Measurements from ENCODE around the gene SLC16A5. TPM values are rescaled to one million over a fixed set of nuclear protein-coding genes. Genes with fewer than 3 reads are reported as not detected.
"Not testable (repeated sequence)": the region's sequence is repeated elsewhere in the genome, so short reads cannot be mapped to it uniquely, and the experiment has no call there.

SLC16A5 gene
- total RNA-seq, 1 experiment from 2014 or later = 33.8 TPM

DNA sequence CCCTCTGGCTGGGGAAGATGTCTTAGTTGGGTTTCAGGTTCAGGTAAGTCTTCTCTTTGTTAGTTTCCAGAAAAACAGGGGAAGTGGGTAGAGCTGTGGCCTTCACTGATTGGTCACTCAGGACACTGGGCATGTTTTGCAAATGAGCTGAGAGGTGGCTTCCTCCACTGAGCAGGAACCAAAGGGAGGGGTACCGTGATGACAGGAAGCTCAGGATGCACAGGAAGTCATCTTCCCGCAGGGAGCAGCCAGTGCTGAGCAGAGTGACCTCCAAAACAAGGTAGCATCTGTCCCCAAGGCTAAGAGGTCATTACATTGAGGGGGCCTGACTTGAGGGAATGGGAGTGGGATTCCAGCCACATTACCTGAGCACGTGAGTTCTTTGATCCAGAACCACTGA is 38.2 kb downstream of the SLC16A5 start:
- Mint-ChIP-seq H3K36me3 (ENCODE audit: insufficient read depth, unreplicated experiment) (peaks cover 54% of the 10 kb centered on the region), H3K27ac (ENCODE audit: unreplicated experiment) (no peak overlapping the region), H3K4me3 (ENCODE audit: unreplicated experiment) (no peak overlapping the region), H3K27me3 (ENCODE audit: insufficient read depth, unreplicated experiment) (no peaks in the 10 kb centered on the region), H3K9me3 (ENCODE audit: unreplicated experiment) (no peaks in the 10 kb centered on the region), H3K4me1 (ENCODE audit: low read depth, unreplicated experiment) (peaks cover 25% of the 10 kb centered on the region)
- no peak overlapping the region for H3K4me3 ChIP-seq (ENCODE audit: low read depth, low read length)
- H3K36me3 ChIP-seq (ENCODE audit: control insufficient read depth, insufficient read depth, low read length) = peaks cover 4% of the 10 kb centered on the region
- ChIA-PET CTCF (interaction anchor here (0.6 to 1.7 kb wide), 2 partner anchors 12 to 66 kb away, joined by 4 to 5 read pairs; no protein-coding TSS in a partner anchor), POLR2A (no interaction called here)
- no peak for DNase-seq
- TF ChIP-seq, protein P1, sequence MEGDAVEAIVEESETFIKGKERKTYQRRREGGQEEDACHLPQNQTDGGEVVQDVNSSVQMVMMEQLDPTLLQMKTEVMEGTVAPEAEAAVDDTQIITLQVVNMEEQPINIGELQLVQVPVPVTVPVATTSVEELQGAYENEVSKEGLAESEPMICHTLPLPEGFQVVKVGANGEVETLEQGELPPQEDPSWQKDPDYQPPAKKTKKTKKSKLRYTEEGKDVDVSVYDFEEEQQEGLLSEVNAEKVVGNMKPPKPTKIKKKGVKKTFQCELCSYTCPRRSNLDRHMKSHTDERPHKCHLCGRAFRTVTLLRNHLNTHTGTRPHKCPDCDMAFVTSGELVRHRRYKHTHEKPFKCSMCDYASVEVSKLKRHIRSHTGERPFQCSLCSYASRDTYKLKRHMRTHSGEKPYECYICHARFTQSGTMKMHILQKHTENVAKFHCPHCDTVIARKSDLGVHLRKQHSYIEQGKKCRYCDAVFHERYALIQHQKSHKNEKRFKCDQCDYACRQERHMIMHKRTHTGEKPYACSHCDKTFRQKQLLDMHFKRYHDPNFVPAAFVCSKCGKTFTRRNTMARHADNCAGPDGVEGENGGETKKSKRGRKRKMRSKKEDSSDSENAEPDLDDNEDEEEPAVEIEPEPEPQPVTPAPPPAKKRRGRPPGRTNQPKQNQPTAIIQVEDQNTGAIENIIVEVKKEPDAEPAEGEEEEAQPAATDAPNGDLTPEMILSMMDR (IDR thresholded peaks at IDR 0.05; ENCODE audit: insufficient read depth in 1 of 2, low read depth in 1 of 2, low read length in 1 of 2, severe bottlenecking in 1 of 2, unreplicated experiment in 1 of 2) = no peak
- no TSS peak for BruUV-seq (replicated peaks)
- H3K27me3 ChIP-seq (replicated peaks; ENCODE audit: control insufficient read depth, insufficient read depth, low read length) = no peaks in the 10 kb centered on the region
- H3K4me1 ChIP-seq = peaks cover 20% of the 10 kb centered on the region
- H3K9me3 ChIP-seq = no peaks in the 10 kb centered on the region
- intact Hi-C loops (cut with micrococcal nuclease; ENCODE audit: unreplicated experiment) = no loop called here

DNA sequence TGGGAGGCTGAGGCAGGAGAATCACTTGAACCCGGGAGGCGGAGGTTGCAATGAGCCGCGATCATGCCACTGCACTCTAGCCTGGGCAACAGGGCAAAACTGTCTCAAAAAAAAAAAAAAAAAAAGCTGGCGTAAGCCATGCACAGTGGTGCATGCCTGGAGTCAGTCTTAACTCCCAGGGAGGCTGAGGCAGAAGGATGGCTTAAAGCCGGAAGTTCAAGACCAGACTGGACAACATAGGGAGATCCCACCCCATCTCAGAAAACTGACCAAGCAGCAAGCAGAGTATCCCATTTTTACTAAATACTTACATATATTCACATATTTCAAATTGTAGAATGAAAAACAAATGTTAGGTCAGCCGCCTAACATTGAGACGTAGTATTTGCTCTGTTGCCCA is 39.2 kb downstream of the SLC16A5 start:
- Histone ChIP-seq H3K27me3 (replicated peaks; ENCODE audit: control insufficient read depth, insufficient read depth, low read length) (no peaks in the 10 kb centered on the region), H3K9me3 (no peaks in the 10 kb centered on the region), H3K4me3 (ENCODE audit: low read depth, low read length) (no peak overlapping the region), H3K4me1 (peaks cover 20% of the 10 kb centered on the region), H3K36me3 (ENCODE audit: control insufficient read depth, insufficient read depth, low read length) (peaks cover 4% of the 10 kb centered on the region)
- ChIA-PET POLR2A (interaction anchor here (0.6 kb wide), 1 partner anchor 118 kb away, joined by 3 read pairs; no protein-coding TSS in a partner anchor), CTCF (interaction anchor here (0.6 to 1.7 kb wide), 2 partner anchors 13 to 41 kb away, joined by 3 to 5 read pairs; no protein-coding TSS in a partner anchor)
- intact Hi-C loops (cut with micrococcal nuclease; ENCODE audit: unreplicated experiment) = no loop called here
- H3K27ac Mint-ChIP-seq (ENCODE audit: unreplicated experiment) = no peak overlapping the region
- H3K9me3 Mint-ChIP-seq (ENCODE audit: unreplicated experiment) = no peaks in the 10 kb centered on the region
- peaks cover 25% of the 10 kb centered on the region for H3K4me1 Mint-ChIP-seq (ENCODE audit: low read depth, unreplicated experiment)
- H3K36me3 Mint-ChIP-seq (ENCODE audit: insufficient read depth, unreplicated experiment) = peaks cover 60% of the 10 kb centered on the region
- no peaks in the 10 kb centered on the region for H3K27me3 Mint-ChIP-seq (ENCODE audit: insufficient read depth, unreplicated experiment)
- TF ChIP-seq, protein P1 (IDR thresholded peaks at IDR 0.05; ENCODE audit: insufficient read depth in 1 of 2, low read depth in 1 of 2, low read length in 1 of 2, severe bottlenecking in 1 of 2, unreplicated experiment in 1 of 2) = no peak
- no peak for DNase-seq
- BruUV-seq (replicated peaks) = no TSS peak
- no peak overlapping the region for H3K4me3 Mint-ChIP-seq (ENCODE audit: unreplicated experiment)

DNA sequence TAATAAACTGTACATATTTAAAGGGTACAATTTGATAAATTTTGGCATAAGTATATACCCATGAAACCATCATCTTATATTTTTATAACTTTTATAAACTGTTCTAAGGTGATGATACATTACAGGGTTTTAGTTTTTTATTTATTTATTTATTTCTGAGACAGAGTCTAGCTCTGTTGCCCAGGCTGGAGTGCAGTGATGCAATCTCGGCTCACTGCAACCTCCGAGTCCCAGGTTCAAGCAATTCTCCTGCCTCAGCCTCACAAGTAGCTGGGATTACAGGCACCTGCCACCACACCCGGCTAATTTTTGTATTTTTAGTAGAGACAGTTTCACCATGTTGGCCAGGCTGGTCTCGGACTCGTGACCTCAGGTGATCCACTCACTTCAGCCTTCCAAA is 40.2 kb downstream of the SLC16A5 start:
- Mint-ChIP-seq H3K36me3 (ENCODE audit: insufficient read depth, unreplicated experiment) (peaks cover 65% of the 10 kb centered on the region), H3K4me1 (ENCODE audit: low read depth, unreplicated experiment) (peaks cover 25% of the 10 kb centered on the region)
- BruUV-seq (replicated peaks); H3K9me3 Mint-ChIP-seq (ENCODE audit: unreplicated experiment); H3K36me3 ChIP-seq (ENCODE audit: control insufficient read depth, insufficient read depth, low read length); H3K27ac Mint-ChIP-seq (ENCODE audit: unreplicated experiment); H3K4me3 ChIP-seq (ENCODE audit: low read depth, low read length); DNase-seq; H3K9me3 ChIP-seq; POLR2A ChIA-PET; H3K27me3 Mint-ChIP-seq (ENCODE audit: insufficient read depth, unreplicated experiment); H3K27me3 ChIP-seq (replicated peaks; ENCODE audit: control insufficient read depth, insufficient read depth, low read length); intact Hi-C loops (cut with micrococcal nuclease; ENCODE audit: unreplicated experiment); H3K4me3 Mint-ChIP-seq (ENCODE audit: unreplicated experiment): not testable (repeated sequence)
- CTCF ChIA-PET = interaction anchor here (0.8 kb wide), 1 partner anchor 17 kb away, joined by 5 read pairs; no protein-coding TSS in a partner anchor
- peaks cover 25% of the 10 kb centered on the region for H3K4me1 ChIP-seq

Measured in Caco-2 (cell line).